ENCODE data around the gene METAP1D. TPM values are rescaled to one million over a fixed set of nuclear protein-coding genes. Genes with fewer than 3 reads are reported as not detected.
A peak's percentile ranks its signal among the peaks of the same experiment; 100 is the strongest.

METAP1D gene
- total RNA-seq, 1 donor from 2014 or later: 8.8 TPM

GRCh38 chr2:172096626-172097547 is 97.1 kb downstream of the METAP1D start:
- H3K4me3 ChIP-seq: peak overlapping the region; percentile 15 to 42
- H3K9me3 ChIP-seq: no peaks in the 10 kb centered on the region
- intact Hi-C loops (cut with DNase I): no loop called here
- no peak for DNase-seq (ENCODE audit: extremely low spot score in 2 of 2)
- no peaks in the 10 kb centered on the region for H3K36me3 ChIP-seq
- TF ChIP-seq POLR2A (IDR thresholded peaks at IDR 0.05) (no peak), POLR2AphosphoS5 (IDR thresholded peaks at IDR 0.05; ENCODE audit: insufficient read depth in 1 of 2, low read depth in 1 of 2) (no peak), CTCF (IDR thresholded peaks at IDR 0.05) (no peak)
- no peak overlapping the region for H3K27ac ChIP-seq
- peaks cover 61% of the 10 kb centered on the region for H3K27me3 ChIP-seq
- peaks cover 70% of the 10 kb centered on the region for H3K4me1 ChIP-seq

GRCh38 chr2:172097557-172098131 is 97.9 kb downstream of the METAP1D start:
- H3K27ac ChIP-seq: no peak overlapping the region
- peaks cover 77% of the 10 kb centered on the region for H3K4me1 ChIP-seq
- H3K27me3 ChIP-seq: peaks cover 65% of the 10 kb centered on the region
- intact Hi-C loops (cut with DNase I): no loop called here
- H3K9me3 ChIP-seq: no peaks in the 10 kb centered on the region
- no peak for DNase-seq (ENCODE audit: extremely low spot score in 2 of 2)
- H3K36me3 ChIP-seq: no peaks in the 10 kb centered on the region
- TF ChIP-seq POLR2AphosphoS5 (IDR thresholded peaks at IDR 0.05; ENCODE audit: insufficient read depth in 1 of 2, low read depth in 1 of 2) (no peak), POLR2A (IDR thresholded peaks at IDR 0.05) (no peak), CTCF (IDR thresholded peaks at IDR 0.05) (no peak)
- H3K4me3 ChIP-seq: no peak overlapping the region

GRCh38 chr2:172098287-172098649 is 98.5 kb downstream of the METAP1D start:
- intact Hi-C loops (cut with DNase I): no loop called here
- H3K4me1 ChIP-seq: peaks cover 83% of the 10 kb centered on the region

DNA sequence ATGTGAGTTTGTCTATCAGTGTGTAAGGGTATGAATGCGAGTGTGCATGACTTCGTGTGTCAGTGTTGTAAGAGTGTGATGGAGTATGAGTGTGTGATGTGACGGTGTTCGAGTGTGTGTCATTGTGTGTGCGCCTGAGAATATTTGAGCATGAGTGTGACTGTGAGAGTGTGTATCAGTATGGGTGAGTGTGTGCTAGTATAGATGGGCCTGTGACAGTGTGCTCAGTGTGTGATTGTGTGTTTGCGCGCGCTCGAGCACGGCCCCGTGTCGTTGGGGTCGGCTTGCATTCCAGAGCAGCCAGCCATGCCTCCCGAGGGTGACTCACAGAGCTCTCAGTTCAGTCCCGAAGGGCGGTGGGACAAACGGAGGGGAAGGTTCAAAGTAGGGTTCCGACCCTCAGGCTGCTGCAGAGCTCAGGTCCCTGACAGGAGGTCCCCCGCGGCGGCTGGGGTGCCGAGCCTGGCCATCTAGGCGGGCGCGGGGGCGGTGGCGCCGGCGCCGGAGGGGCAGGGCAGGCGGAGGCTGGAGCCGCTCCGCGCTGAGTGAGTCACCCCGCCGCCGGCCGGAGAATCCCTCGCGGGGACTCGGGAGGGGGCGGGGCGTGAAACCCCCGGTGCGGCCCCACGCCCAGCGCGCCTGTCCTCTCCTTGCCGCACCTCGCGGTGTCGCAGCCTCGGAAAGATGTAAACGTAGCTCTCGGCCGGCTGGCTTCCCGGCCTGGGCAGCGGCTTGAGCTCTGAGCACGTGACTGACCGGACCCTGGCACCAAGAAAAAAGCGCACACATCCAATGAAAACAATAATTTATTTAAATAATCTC is 99.1 kb downstream of the METAP1D start:
- H3K36me3 ChIP-seq: no peaks in the 10 kb centered on the region
- H3K27ac ChIP-seq: no peak overlapping the region
- H3K4me1 ChIP-seq: peaks cover 89% of the 10 kb centered on the region
- TF ChIP-seq POLR2A (IDR thresholded peaks at IDR 0.05) (no peak), POLR2AphosphoS5 (IDR thresholded peaks at IDR 0.05; ENCODE audit: insufficient read depth in 1 of 2, low read depth in 1 of 2) (peak in 1 of 2 donors; percentile 37), CTCF (IDR thresholded peaks at IDR 0.05) (no peak)
- intact Hi-C loops (cut with DNase I): no loop called here
- H3K27me3 ChIP-seq: peaks cover 68% of the 10 kb centered on the region
- no peak for DNase-seq (ENCODE audit: extremely low spot score in 2 of 2)
- H3K9me3 ChIP-seq: no peaks in the 10 kb centered on the region
- H3K4me3 ChIP-seq: peak overlapping the region in 1 of 2 donors; percentile 35

More at GRCh38 chr2:172098287-172098649, 98.5 kb downstream of the METAP1D start:
- H3K36me3 ChIP-seq: no peaks in the 10 kb centered on the region
- no peak overlapping the region for H3K27ac ChIP-seq
- H3K27me3 ChIP-seq: peaks cover 68% of the 10 kb centered on the region
- no peak overlapping the region for H3K4me3 ChIP-seq
- no peaks in the 10 kb centered on the region for H3K9me3 ChIP-seq
- no peak for DNase-seq (ENCODE audit: extremely low spot score in 2 of 2)
- TF ChIP-seq POLR2A (IDR thresholded peaks at IDR 0.05) (no peak), CTCF (IDR thresholded peaks at IDR 0.05) (no peak), POLR2AphosphoS5 (IDR thresholded peaks at IDR 0.05; ENCODE audit: insufficient read depth in 1 of 2, low read depth in 1 of 2) (no peak)

Measured in vagina (tissue), 2 donors.